ENCODE results near the gene SNAPC3.
"Not testable (repeated sequence)": the region's sequence is repeated elsewhere in the genome, so short reads cannot be mapped to it uniquely, and the experiment has no call there.

DNA sequence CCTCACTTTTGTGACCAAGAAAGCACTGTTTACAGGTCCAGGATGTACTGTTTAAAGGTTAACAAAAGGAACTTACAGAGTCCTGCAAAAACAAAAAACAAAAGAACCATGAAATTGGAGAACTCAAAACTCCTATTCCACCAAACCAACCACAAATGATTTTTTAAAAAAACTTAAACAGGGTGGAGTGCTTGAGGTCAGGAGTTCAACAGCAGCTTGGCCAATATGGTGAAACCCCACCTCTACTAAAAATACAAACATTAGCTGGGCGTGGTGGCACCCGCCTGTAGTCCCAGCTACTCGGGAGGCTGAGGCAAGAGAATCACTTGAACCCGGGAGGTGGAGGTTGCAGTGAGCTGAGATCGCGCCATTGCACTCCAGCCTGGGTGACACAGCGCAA is 5.0 kb downstream of the SNAPC3 start:
- TF ChIP-seq ZNF391 (tag by site-specific recombination; IDR thresholded peaks at IDR 0.05; ENCODE audit: borderline replicate concordance, low read depth); ZNF211 (tag by site-specific recombination; IDR thresholded peaks at IDR 0.05; ENCODE audit: low read depth); GFI1B (tag by site-specific recombination; IDR thresholded peaks at IDR 0.05); ZEB2 (tag by site-specific recombination; IDR thresholded peaks at IDR 0.05); REPIN1 (tag by site-specific recombination; IDR thresholded peaks at IDR 0.05; ENCODE audit: low read depth): not testable (repeated sequence)
- TF ChIP-seq, protein P1, sequence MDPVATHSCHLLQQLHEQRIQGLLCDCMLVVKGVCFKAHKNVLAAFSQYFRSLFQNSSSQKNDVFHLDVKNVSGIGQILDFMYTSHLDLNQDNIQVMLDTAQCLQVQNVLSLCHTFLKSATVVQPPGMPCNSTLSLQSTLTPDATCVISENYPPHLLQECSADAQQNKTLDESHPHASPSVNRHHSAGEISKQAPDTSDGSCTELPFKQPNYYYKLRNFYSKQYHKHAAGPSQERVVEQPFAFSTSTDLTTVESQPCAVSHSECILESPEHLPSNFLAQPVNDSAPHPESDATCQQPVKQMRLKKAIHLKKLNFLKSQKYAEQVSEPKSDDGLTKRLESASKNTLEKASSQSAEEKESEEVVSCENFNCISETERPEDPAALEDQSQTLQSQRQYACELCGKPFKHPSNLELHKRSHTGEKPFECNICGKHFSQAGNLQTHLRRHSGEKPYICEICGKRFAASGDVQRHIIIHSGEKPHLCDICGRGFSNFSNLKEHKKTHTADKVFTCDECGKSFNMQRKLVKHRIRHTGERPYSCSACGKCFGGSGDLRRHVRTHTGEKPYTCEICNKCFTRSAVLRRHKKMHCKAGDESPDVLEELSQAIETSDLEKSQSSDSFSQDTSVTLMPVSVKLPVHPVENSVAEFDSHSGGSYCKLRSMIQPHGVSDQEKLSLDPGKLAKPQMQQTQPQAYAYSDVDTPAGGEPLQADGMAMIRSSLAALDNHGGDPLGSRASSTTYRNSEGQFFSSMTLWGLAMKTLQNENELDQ (tag by site-specific recombination; IDR thresholded peaks at IDR 0.05; ENCODE audit: low read depth), result not testable (repeated sequence)
